HG03139 (cell line): ENCODE data around the gene REM2.
A peak's percentile ranks its signal among the peaks of the same experiment; 100 is the strongest.
"Not testable (repeated sequence)": the region's sequence is repeated elsewhere in the genome, so short reads cannot be mapped to it uniquely, and the experiment has no call there.

Source experiments
- ATAC-seq: cut with Tn5 transposase; IDR thresholded peaks from one replicate; pipeline ENCODE4 v1.9.1; 2021; ENCODE audit not compliant: unreplicated experiment

The REM2 gene

DNA sequence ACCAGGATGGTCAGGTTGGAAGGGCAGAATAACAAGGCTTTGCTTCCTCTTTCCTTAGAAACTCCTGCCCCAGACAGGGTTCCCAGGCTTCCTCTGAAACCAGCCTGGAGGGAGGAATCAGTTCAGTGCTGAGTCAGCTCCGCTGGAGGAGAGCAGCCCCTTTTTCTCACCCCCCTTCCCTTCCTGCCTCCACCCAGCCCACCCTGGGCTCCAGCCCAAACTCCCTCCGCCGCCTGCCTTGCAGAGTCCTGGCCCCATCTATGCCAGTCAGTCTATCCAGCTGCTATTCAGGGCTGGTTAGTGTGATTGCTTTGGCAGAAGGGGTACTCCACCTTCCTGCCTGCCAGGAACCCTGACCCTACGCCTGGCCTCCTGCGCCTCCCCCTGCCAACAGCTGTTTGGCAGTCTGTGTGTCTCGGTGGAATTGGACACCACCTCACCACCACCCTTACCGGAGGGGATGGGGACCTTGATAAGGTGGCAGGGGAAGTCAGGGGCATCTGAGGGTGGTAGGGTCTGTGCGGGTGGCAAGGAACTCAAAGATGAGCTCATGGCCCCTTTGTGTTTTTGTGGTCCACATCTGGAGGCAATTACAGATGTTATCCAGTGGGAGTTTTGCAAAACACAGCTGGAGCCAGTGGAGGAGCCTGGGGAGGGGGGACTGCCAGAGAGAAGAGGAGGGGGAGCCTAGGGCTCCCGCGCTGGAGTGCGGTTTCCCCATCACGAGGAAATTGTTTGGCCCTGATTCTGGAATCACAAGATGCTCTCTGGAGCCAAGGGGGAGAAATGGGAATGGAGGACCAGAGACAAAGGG is 34.5 kb upstream of the REM2 start:
- ATAC-seq = no peak

DNA sequence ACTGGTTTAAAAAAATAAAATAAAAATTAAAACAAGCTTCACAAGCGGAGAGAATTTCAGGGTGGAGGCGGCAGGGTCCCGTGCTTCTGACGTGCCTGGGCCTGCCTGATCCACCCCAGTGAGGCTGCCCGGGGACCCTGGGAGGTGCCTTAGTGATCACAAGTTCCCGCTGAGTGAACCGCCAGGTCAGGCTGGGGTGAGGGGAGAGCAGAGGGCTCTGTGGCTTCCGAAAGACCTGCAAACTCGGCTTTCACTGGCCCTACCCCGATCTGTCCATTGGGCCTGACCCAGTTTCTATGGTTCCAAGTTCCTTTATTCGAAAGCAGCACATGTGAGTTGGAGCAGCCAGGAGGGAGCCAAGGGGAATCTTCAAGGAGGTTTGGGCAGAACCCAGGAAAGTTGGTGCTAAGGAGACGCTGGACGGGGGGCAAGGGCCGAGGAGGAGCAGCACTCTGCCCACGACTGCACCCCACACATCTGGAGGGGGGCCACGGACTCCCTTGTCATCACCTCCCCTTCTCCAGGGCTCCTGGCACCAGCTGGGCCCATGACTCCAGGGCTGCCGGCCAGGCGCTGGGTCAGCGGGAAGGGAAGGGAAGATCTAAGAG is 33.7 kb upstream of the REM2 start:
- ATAC-seq = no peak

DNA sequence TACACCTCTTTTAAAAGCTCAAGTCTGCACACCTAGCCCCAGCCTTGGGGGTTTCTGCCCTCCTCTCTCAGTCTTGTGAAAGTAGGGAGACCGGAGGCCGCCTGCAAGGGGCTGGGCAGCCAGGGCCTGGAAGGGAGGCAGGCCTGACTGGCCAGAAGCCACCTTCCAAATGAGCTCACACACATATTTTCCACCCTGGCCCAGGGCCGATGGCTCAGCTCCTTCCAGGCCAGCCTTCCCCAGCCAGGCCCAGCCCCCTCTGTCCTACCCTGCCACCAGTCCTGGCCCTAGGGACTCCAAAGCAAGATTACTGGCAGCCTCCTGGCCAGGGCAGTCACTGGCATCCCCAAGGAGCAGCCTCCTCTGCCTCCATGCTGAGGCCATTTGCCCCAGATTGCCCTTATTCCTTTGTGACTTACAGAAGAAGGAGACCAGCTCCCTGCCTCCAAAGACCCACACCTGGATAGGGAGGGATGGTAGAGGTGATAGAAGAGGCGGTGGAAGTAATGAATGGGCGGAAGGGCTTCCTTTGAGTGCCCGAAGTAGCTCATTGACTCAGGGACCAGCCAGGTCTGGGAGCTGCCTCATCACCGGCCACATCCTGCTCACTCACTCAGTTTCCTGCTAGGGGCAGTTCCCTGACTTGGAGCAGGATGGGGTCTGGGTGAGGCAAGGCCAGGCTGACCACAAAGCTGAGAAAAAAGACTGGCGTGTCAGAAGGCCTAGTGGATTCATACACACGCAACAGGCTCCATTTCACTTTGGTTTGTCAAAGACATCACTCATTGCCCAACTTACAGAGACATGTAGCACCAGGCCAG is 31.9 kb upstream of the REM2 start:
- ATAC-seq = no peak

DNA sequence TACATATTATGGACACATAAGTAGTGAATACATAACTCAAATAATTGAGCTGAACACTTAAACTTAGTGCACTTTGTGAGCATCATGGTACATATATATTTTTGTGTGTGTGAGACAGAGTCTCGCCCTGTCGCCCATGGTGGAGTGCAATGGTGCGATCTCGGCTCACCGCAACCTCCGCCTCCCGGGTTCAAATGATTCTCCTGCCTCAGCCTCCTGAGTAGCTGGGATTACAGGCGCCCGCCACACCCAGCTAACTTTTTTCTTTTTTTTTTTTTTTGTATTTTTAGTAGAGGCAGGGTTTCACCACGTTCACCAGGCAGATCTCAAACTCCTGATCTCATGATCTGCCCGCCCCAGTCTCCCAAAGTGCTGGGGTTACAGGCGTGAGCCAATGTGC is 30.8 kb upstream of the REM2 start:
- not testable (repeated sequence) for ATAC-seq

DNA sequence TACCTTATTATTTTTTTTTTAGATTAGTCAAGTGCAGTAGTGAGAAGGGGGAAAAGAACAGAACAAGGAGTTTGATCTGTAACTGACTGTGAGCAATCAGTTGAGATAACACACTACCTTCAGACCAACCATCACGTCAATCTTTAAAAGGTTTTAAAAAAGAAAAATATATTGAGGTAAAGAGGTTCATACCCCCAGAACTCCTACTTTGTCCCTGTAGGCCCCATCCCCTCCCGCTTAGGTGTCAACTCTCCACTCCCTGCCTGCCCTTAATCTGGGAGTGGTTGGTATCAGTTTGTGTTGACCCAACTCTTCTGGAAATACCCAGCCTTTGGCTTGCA is 30.5 kb upstream of the REM2 start:
- ATAC-seq = no peak

DNA sequence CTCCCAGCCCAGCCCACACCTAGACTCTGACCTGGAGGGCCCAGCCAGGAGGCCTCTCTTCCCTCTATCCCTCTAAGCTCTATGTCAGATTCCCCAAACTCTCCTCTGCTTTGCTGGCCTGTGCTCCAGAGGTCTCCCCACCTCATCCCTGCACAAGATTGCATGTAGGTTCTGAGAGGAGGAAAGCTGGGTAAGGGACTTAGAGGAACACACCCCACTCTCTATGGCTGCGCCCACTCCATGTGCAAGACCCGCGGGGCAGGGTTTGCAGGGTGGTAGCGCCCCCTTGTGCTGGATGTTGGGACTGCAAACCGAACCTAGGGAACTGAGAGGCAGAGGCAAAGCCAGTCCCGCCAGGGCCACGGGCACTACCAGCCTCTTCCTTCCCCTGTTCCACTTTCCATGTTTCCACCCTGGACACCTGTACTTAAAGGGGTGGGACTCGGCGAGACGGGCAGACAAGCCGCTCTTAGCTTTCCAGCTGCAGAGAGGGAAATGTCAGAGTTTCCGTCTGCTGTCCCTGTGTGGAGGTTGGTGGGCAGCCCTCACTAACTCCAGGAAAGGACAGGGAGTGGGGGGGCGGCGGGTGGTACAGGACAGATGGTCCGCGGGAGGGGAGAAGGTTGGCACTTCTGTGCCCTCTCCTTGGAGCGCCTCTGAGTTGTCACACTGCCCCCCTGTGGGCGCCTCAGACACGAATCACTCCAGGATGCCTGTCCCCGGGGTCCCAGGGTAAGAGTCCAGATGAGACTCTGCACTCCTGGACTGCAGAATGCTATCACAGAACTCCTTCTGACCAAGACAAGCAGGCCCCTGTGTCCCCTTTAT is 29.9 kb upstream of the REM2 start:
- no peak for ATAC-seq

DNA sequence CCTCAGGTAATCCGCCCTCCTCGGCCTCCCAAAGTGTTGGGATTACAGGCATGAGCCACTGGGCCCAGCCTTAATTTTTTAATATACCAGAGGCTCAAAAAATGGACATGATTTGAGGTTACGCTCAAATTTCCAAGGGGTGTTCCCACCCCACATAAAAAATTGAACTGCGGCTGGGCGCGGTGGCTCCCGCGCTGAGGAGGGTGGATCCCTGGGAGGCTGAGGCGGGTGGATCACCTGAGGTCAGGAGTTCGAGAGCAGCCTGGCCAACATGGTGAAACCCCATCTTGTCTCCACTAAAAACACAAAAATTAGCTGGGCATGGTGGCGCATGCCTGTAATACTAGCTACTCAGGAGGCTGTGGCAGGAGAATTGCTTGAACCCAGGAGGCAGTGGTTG is 28.7 kb upstream of the REM2 start:
- not testable (repeated sequence) for ATAC-seq

DNA sequence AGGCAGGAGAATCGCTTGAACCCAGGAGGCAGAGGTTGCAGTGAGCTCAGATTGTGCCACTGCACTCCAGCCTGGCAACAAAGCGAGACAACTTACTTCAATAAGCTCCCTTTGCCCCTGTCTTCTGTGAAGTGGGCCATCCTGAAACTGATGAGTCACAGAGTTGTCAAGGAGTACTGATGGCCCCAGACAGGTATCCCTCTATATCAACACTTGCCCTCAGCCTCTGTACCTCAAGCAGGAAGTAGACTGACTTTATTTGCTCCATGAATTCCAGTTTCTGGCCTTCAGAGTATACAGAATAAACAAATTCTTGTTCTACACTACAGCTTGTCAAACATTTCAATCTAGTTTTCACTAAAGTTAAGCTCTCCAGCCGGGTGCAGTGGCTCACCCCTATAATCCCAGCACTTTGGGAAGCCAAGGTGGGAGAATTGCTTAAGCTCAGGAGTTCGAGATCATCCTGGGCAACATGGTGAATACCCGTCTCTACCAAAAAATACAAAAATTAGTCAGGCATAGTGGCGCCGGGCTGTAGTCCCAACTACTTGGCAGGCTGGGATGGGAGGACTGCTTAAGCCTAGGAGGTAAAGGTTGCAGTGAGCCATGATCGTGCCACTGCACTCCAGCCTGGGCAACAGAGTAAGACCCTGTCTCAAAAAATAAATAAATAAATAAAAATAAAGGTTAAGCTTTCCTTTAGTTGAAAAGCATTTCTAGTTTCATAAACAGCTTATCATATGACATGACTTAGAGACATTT is 27.9 kb upstream of the REM2 start:
- ATAC-seq = no peak

DNA sequence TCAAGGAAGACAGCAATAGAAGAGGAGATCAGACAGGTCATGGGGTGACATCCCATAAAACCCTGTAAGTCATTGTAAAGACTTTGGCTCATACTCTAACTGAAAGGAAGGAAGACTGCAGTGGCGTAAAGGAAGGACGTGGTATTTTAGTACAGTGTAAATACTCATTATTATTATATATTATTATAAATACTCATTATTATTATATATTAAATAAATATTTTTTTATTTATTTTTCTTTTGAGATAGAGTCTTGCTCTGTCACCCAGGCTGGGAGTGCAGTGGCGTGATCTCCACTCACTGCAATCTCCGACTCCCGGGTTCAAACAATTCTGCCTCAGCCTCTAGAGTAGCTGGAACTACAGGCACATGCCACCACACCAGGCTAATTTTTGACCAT is 26.6 kb upstream of the REM2 start:
- ATAC-seq = no peak

DNA sequence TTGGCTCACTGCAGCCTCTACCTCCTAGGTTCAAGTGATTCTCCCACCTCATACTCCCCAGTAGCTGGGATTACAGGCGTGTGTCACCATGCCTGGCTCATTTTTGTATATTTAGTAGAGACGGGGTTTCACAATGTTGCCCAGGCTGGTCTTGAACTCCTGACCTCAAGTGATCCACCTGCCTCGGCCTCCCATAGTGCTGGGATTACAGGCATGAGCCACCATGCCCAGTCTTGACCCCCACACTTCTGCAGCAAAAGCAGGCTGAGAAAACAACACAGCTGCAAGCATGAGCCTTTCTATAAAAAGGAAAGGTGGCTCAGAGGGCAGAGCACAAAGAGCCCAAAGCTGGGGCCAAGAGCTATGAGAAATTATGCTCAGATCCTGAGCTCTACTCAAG is 22.6 kb upstream of the REM2 start:
- not testable (repeated sequence) for ATAC-seq

DNA sequence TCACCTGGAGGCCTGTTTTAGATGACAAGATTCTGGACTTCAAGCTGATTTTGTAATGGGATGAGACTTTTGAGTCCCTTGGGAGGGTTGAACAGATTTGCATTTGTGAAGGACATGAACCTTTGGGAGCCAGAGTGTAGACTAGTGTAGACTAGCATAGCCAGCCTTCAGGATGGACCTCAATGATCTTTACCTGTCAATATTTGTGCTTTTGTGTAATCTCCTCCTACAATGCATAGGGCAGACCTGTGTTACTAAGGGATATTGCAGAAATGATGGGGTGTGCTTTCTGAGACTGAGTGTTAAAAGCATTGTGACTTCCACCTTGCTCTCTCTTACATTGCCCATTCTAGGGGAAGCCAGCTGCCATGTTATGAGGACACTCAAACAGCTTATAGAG is 21.4 kb upstream of the REM2 start:
- no peak for ATAC-seq

DNA sequence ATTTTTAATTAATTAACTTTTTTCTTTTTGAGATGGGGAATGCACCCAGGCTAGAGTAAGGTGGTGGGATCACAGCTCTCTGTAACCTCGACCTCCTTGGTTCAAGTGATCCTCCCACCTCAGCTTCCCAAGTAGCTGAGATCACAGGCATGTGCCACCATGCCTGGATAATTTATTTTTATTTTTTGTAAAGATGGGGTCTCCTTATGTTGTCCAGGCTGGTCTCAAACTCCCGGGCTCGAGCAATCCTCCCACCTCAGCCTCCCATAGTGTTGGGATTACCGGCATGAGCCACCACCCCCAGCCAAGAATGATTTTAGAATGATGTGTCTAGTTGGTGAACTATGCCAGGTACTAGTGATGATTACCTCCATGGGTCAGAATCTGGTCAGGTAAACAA is 18.0 kb upstream of the REM2 start:
- ATAC-seq = no peak

DNA sequence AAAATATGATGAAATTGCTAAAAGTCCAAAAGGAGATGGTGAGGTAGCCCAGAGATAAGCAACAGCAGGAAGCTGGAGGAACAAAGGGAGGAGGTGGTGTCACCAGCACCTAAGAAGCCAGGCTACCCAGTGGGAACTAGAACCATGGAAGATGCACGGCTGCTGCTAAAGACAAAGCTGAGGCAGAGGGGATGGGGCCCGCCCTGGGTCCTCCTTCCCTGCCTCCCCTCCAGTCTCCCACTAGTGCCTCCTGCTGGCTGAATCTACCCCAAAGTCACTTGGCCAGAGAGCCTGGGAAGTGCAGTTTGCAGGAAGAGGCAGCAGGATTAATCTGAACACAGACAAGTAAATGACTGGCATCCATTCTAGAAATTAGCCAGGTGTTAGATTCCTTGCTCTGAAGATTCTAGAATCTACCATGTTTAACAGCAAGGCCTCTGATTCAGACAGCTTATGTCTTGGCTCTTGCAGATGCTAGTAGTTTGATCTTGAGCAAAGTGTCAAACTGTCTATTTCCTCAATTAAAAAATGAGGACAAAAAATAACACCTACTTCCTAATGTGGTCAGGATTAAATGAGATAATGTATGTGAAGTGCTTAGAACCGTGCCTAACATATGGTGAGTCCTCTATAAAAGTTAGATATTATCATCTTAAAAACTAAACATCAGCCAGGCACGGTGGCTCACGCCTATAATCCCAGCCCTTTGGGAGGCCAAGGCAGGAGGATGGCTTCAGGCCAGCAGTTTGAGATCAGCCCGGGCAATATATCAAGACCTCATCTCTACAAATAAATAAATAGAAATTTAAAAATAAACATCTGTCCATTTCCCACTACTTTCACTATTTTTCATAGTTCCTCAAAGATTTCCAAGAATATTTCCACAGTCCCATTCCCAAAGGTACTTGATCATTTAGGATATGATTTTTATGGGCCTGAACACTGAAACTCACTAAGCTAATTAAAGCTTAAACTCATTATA is 17.3 kb upstream of the REM2 start:
- ATAC-seq = no peak

DNA sequence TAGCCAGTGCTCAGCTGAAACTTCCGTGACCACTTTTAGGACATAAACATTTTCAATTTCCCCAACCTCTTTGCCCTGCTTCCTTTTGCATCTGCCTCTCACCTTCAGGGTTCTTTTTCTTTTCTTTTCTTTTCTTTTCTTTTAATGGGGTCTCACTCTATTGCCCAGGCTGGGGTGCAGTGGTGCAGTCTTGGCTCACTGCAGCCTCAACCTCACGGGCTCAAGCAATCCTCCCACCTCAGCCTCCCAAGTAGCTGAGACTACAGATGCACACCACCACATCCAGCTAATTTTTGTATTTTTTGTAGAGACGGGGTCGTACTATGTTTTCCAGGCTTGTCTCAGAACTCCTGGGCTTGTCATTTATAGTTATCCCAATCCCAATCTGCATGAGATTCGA is 16.1 kb upstream of the REM2 start:
- ATAC-seq = no peak

DNA sequence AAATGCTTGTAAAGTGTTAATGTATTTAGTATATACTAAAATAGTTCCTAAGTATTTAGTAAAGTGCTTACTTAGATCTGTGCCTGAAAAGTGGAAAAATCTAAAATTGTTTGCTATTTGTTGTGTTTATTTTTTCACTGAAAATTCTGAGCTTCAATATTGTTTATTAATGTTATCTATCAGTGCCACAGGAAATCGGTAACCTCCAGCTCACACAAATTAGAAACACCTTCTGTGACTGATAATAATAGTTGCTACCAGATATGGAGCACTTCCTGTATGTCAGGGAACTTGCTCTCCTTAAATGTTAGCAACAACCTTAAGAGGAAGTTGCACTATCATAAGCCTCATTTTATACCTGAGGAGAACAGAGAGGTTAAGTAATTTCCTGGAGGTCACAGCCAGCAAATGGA is 12.2 kb upstream of the REM2 start:
- ATAC-seq = peak; percentile 30

DNA sequence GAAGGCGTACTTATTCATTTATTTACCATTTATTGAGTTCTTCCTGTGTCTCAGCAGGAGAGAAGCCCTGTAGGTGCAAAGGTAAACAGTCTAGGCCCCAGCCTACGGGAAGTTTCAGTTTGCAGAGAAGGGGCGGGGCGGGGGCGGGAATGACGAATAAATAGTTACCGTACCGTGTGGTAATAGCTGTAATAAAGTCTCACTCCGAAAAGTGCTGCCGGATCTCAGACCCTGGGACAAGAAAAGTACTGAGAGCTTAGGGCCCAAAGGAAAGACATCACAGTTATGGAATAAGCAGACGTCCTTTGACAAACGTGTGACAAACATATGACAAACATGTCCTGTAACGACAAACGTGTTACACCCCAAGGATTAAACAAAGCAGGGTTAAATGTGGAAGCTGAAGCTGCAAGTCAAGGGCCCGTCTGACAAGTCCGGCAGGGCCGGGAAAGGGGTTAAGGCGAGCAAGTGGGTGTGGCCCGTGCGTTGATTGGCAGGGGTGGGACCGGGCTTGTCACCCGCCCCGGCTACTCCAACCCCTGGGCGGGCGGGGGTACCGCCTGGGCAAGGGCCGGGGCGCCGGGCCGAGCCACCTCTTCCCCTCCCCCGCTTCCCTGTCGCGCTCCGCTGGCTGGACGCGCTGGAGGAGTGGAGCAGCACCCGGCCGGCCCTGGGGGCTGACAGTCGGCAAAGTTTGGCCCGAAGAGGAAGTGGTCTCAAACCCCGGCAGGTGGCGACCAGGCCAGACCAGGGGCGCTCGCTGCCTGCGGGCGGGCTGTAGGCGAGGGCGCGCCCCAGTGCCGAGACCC is 11.6 kb upstream of the REM2 start, which contains the start of gene LRP10:
LRP10 (plus strand) TSS at position 517 of the 809 bp plus-strand sequence. CDS start 564 bp downstream, outside the sequence.
- ATAC-seq = peak; percentile 74

DNA sequence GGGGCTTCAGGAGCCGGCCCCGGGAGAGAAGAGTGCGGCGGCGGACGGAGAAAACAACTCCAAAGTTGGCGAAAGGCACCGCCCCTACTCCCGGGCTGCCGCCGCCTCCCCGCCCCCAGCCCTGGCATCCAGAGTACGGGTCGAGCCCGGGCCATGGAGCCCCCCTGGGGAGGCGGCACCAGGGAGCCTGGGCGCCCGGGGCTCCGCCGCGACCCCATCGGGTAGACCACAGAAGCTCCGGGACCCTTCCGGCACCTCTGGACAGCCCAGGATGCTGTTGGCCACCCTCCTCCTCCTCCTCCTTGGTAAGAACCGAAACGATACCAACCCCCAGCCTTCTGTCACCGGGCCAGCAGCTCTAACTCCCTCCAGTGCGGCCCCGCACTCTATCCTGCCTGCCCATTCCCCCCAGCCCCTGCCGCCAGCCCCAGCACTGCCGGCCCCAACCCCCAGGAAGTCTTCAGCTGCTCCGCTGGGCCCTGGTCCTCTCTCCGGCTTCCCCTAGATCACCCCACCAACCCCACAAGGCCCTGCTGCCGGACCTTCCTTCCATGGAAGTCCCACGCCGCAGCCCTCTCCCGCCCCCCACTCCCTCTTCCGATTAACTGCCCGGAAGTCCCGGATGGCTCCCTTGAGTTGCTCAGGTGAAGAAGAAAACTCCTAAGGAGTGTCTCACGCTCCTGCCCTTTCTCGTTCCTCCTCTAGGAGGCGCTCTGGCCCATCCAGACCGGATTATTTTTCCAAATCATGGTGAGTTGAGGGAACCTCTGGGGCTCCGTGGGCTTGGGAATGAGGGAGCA is 10.8 kb upstream of the REM2 start:
- peak; percentile 23 for ATAC-seq
